ENCODE measurements around the gene AGXT2. TPM values are rescaled to one million over a fixed set of nuclear protein-coding genes. Genes with fewer than 3 reads are reported as not detected.

Gene AGXT2
- total and polyA plus RNA-seq, 12 donors = not detected

- H3K36me3 ChIP-seq = no peaks in the 10 kb centered on the region
- no peak overlapping the region for H3K27ac ChIP-seq
- peaks cover 0 to 9% (median 1%) of the 10 kb centered on the region in 7 donors for H3K27me3 ChIP-seq
- ATAC-seq (no peak), DNase-seq (no peak)
- intact Hi-C loops (cut with DNase I) = no loop called here
- WGBS, 2 donors = 75 to 78% methylated on average over 3 of the region's 3 CpGs
- peaks cover 0 to 12% (median 0%) of the 10 kb centered on the region in 9 donors for H3K4me1 ChIP-seq
- H3K4me3 ChIP-seq = no peak overlapping the region
- H3K9me3 ChIP-seq = peaks cover 0 to 7% (median 0%) of the 10 kb centered on the region in 11 donors
- TF ChIP-seq, protein P1, sequence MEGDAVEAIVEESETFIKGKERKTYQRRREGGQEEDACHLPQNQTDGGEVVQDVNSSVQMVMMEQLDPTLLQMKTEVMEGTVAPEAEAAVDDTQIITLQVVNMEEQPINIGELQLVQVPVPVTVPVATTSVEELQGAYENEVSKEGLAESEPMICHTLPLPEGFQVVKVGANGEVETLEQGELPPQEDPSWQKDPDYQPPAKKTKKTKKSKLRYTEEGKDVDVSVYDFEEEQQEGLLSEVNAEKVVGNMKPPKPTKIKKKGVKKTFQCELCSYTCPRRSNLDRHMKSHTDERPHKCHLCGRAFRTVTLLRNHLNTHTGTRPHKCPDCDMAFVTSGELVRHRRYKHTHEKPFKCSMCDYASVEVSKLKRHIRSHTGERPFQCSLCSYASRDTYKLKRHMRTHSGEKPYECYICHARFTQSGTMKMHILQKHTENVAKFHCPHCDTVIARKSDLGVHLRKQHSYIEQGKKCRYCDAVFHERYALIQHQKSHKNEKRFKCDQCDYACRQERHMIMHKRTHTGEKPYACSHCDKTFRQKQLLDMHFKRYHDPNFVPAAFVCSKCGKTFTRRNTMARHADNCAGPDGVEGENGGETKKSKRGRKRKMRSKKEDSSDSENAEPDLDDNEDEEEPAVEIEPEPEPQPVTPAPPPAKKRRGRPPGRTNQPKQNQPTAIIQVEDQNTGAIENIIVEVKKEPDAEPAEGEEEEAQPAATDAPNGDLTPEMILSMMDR (IDR thresholded peaks at IDR 0.05) = no peak
Observed at GRCh38 chr5:35012365-35012764, 35.4 kb downstream of the AGXT2 start.

DNA sequence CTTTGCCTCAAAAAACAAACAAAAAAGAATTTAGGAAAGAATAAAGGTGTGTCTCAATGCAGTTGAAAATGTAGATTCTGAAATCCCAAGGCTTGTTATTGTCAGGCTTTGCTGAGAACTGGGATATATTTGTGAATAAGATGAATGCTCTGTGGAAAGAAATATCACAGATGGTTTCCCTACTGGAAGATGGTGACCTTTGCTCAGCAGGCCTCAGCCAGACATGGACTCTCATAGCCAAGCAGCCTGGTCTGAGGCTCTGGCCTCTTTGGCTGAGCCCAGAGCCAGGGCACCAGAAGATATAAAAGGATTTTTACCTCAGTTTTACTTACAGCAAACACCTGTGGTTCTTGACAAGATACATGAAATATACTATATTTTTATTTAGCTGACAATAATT lies 37.1 kb downstream of the AGXT2 start:
- Histone ChIP-seq H3K36me3 (no peaks in the 10 kb centered on the region), H3K9me3 (peaks cover 0 to 11% (median 0%) of the 10 kb centered on the region in 11 donors), H3K27ac (no peak overlapping the region), H3K27me3 (peaks cover 0 to 10% (median 0%) of the 10 kb centered on the region in 7 donors), H3K4me1 (peaks cover 0 to 12% (median 0%) of the 10 kb centered on the region in 9 donors), H3K4me3 (no peak overlapping the region)
- TF ChIP-seq, protein P1 (IDR thresholded peaks at IDR 0.05) = no peak
- DNase-seq (no peak), ATAC-seq (no peak)
- intact Hi-C loops (cut with DNase I) = no loop called here

DNA sequence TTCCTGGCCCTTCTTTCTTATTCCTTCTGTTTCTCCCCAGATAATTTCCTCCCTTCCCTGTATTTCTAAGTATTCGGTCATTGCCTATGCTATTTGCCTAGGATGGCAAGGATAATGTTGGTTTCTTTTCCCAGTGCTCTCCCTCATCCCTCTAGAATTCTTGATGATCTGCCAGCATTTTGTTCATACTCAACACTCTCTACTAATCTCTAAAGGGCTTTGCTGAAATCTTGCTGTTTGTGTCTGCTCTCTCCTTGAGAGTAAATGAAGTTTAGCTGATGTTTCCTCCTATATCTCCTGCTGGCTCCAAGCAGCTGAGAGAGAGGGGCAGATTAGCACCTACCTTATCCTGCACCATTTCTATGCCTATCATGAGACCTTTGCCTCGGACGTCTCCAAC lies 38.1 kb downstream of the AGXT2 start:
- peaks cover 0 to 12% (median 0%) of the 10 kb centered on the region in 9 donors for H3K4me1 ChIP-seq
- H3K4me3 ChIP-seq = no peak overlapping the region
- 35 to 61% methylated on average over 3 of the region's 3 CpGs for WGBS, 2 donors
- TF ChIP-seq, protein P1 (IDR thresholded peaks at IDR 0.05) = no peak
- ATAC-seq (peak in 5 of 8 donors; percentile 36 to 68 (median 43)), DNase-seq (no peak)
- peaks cover 0 to 11% (median 0%) of the 10 kb centered on the region in 11 donors for H3K9me3 ChIP-seq
- intact Hi-C loops (cut with DNase I) = loop anchor here in 6 of 10 donors (10.0 kb wide), 2 partner anchors 525 to 535 kb away; no protein-coding TSS in a partner anchor
- H3K27me3 ChIP-seq = peaks cover 0 to 17% (median 3%) of the 10 kb centered on the region in 7 donors
- H3K27ac ChIP-seq = no peak overlapping the region
- no peaks in the 10 kb centered on the region for H3K36me3 ChIP-seq

DNA sequence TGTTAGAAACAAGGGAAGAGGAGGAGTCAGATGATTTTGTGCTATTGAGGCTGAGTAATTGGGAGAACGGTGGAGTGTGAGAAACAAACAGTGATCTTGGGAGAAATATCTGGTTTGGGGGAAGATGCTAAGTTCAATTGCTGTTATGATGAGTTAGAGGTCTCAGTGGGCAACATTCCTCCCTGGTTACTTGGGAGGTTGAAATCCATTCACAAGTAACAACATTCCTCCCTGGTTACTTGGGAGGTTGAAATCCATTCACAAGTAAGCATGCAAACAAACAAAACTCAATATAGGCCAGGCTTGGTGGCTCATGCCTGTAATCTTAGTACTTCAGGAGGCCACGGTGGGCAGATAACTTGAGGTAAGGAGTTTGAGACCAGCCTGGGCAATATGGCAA lies 38.7 kb downstream of the AGXT2 start:
- no peak for ATAC-seq
- TF ChIP-seq, protein P1 (IDR thresholded peaks at IDR 0.05) = no peak
- intact Hi-C loops (cut with DNase I) = loop anchor here in 6 of 10 donors (10.0 kb wide), 2 partner anchors 524 to 534 kb away; no protein-coding TSS in a partner anchor

More for the DNA sequence above, 38.7 kb downstream of the AGXT2 start:
- Histone ChIP-seq H3K27ac (no peak overlapping the region), H3K27me3 (peaks cover 0 to 22% (median 8%) of the 10 kb centered on the region in 7 donors), H3K4me1 (peaks cover 0 to 12% (median 0%) of the 10 kb centered on the region in 9 donors), H3K4me3 (no peak overlapping the region), H3K36me3 (no peaks in the 10 kb centered on the region), H3K9me3 (peaks cover 0 to 11% (median 0%) of the 10 kb centered on the region in 11 donors)
- WGBS, 2 donors = 64 to 67% methylated on average over 2 of the region's 2 CpGs
- no peak for DNase-seq

Data from heart right ventricle (tissue), 16 donors.